H1 (cell line): ENCODE results near the gene HS6ST3. TPM values are rescaled to one million over a fixed set of nuclear protein-coding genes. Genes with fewer than 3 reads are reported as not detected.

Source experiments
- GABPA ChIP-seq: IDR thresholded peaks from 2 replicates; pipeline ENCODE4 v1.6.1; 2011; ENCODE audit warnings: mild to moderate bottlenecking, low read length, moderate library complexity, borderline replicate concordance; ENCODE audit not compliant: insufficient read depth
- polyA plus RNA-seq, 7 experiments: library from polyadenylated mRNA; depleted of rRNA in 3 of 7; stranded (reverse) in 5 of 7; unstranded in 2 of 7; fragments of >200 nt in 5 of 7; fragments of 200-250 nt in 2 of 7; gene quantifications; 1 replicate in 5 of 7; 2 replicates in 1 of 7; 4 replicates in 1 of 7; pipeline versions ENCODE4 v1.2.1 to v1.2.3, GENCODE V29; 2011 to 2013; ENCODE audit warnings: missing spikeins in 2 of 7, mixed read lengths in 2 of 7
- total RNA-seq: library from RNA; stranded (reverse); fragmentation: NEBNext Ultra II Directional; extraction: Animal tissue kit (Norgen Biotek cat#: 25700); gene quantifications from 2 replicates; pipeline ENCODE4 v1.2.1, GENCODE V29; 2021

The HS6ST3 gene
- total and polyA plus RNA-seq, 2 of the 8 experiments (the other 6 are each of a cell fraction or from before 2014, with no cell fraction given): 0.45 to 1.2 TPM

GRCh38 chr13:96646515-96647211 is 556.8 kb downstream of the HS6ST3 start (continued):
- TF ChIP-seq GABPA: no peak
